HG03439 (cell line): ENCODE measurements around the gene DTNA.
"Not testable (repeated sequence)": the region's sequence is repeated elsewhere in the genome, so short reads cannot be mapped to it uniquely, and the experiment has no call there.

ENCODE experiments used
- ATAC-seq: cut with Tn5 transposase; IDR thresholded peaks from one replicate; pipeline ENCODE4 v1.9.1; 2021; ENCODE audit warnings: mild to moderate bottlenecking, moderate library complexity; ENCODE audit not compliant: unreplicated experiment

Gene DTNA

DNA sequence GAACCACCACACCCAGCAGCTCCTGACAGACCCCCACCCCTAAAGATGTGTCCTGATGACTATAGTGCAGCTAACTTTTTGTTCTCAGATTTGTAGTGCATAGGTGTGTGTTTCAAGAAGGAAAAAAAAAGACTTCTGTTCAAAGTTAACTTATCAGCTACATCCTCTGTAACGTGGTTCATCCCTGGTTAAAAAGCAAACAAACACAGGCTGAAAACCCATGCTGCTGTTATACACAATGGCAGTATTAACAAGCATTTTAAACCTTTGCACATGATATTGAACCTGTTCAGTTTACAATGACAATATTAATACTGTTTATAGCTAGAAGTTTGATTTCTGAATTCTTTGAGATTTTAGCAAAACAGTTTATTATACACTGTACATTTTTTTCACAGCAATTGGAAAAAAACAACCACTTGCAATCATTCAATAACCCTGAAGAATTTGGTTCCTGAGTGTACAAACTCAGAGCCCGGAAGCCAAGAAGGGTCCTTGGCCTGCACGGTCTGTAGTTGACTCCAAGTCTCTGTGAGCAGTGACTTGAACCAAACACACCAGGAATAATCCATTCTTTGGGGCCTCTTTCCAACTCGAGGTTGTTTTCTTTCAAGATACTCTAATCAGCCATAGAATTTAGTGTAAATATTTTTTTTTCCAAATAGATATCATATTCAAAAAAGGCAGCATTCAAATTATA lies 177.9 kb downstream of the DTNA start:
- no peak for ATAC-seq

DNA sequence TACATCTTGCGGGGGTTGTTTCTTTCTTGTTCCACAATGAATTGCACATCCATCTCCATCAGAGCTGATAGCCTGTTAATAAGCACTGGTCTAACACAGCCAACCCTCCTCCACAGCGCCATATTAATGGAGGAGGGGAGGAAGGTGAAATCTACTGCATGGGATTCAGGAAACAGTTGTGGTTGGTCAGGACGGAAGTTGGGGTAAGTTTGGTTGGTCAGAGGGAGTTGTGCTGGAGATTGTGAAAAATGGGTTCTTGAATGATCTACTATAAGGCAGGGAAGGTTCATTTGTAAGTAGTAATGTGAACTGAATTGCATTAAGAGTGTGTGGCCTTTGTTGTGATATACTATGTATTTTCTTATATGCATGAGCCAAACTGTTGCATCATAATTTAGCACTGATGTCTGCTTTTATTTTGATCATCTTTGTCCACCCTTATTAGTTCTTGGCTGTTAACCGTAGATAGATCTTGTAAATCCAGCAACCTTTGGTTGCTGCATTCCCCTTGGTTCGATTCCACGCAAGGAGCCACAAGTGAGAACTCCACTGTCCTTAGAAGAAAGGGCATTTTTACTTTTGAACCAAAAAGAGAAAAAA lies 180.5 kb downstream of the DTNA start:
- no peak for ATAC-seq

DNA sequence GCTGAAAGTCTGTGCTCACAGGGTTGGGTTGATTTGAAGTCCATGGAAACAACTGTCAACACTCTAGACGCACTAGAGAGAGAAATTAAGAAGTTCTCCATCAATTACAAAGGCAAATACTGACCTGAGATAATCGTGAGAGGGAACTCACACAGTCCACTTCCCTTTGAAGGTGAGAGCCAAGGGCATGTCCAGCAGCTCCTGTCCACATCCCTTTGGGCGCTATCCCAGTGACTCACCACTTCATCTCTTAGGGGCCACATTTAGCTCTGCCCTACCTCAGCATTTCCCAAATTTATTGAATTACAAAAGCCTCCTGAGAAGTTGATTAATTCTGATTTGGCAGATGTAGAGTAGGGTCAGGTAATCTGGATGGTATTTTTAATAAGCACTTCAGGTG lies 182.3 kb downstream of the DTNA start:
- ATAC-seq = no peak

DNA sequence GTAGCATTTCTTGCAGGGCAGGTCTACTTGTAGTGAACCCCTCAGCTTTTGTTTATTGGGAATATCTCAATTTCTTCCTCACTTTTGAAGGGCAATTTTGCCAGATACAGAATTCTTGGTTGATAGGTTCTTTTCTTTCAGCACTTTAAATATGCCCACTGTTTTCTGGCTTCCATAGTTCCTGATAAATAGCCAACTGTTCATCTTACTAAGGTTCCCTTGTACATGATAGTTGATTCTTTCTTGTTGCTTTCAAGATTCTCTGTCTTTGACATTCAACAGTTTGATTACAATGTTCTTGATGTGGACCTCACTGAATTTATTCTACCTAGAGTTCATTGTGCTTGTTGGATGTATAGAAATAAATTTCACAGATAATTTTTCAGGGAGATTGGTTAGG lies 183.1 kb downstream of the DTNA start:
- no peak for ATAC-seq

DNA sequence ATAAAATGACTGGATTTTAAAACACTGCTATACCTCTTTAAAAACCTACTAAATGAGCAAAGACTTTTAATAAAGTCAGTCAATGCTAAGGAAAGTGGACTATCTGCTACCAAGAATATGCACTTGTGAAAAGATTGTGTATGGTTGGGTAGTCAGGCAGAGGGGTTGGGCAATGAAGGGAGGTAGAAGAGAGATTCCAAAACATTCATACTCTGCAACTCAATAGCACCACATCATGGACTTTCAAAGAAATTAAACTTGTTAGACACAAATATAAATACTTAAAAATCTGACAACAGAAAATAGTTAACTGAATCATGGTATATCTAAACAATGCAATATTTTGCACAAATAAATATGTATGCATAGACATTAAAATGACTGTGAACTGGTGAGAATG lies 191.2 kb downstream of the DTNA start:
- ATAC-seq = no peak

DNA sequence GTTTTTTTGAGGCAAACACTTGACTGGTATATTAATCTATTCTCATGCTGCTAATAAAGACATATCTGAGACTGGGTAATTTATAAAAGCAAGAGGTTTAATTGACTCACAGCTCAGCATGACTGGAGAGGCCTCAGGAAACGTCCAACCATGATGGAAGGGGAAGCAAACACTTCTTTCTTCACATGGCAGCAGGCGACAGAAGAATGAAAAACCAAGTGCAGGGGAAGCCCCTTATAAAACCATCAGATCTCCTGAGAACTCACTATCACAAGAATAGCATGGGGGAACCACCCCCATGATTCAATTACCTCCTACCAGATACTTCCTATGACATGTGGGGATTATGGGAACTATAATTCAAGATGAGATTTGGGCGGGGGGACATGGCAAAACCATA lies 194.9 kb downstream of the DTNA start:
- no peak for ATAC-seq

DNA sequence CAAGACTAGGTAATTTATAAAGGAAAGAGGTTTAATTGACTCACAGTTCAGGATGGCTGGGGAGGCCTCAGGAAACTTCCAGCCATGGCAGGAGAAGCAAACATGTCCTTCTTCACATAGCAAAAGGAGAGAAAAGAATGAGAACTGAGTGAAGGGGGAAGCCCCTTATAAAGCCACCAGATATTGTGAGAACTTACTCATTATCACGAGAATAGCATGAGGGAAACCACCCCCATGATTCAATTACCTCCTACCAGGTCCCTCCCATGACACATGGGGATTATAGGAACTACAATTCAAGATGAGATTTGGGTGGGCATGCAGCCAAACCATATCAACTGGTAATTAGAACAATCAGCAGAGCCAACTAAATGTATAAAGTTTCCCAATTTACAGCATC lies 196.9 kb downstream of the DTNA start:
- ATAC-seq = not testable (repeated sequence)

DNA sequence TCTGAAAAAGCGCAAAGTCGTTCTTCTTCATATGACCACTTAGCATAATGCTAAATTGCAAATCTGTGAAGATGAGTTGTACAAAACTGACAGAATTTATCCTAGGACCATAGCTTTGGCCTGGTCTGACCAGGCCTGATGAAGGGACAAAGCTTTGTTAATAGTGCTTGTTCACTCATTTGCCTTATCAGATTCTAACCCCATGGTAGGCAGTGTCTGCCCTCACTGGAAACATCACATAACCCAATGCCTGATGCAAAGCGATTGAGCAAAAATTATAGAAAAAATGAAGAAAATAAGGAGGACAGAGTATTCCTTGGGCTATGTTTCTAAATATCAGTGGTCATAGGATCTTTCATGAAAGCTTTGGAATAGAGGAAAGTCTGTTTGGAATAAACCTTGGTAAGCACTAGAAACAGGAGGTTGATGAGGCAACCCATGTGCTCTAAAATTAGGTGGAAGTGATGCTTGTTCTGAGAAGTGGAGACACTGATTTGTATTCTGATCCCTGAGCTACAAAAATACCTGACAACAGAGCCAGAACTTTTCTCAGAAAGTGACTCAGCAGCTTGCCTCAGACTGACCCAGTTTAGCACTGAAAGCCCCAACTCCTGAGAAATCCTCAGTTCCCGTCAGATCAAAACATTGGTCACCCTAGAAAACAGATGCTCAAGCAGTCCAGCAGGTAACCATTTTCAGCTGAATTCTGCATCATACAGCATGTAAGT lies 199.7 kb downstream of the DTNA start:
- no peak for ATAC-seq

DNA sequence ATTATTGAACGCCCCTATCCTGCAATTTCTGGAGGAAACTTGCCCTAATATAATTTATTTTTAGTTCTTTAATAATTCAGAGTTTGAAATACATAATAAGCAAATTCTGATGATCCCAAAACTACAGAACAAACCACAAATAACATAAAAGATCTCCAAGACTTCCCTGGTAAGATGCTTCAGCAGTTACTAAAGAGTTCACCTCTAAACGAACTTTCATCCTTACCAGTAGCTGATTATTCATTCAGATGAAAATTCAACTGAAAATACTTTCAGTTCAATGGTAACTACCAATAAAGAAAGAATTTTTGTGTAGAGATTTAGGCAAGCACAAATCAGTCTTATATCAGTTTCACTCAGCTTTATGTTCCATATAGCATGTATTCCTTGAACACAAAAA lies 201.0 kb downstream of the DTNA start:
- ATAC-seq = no peak

DNA sequence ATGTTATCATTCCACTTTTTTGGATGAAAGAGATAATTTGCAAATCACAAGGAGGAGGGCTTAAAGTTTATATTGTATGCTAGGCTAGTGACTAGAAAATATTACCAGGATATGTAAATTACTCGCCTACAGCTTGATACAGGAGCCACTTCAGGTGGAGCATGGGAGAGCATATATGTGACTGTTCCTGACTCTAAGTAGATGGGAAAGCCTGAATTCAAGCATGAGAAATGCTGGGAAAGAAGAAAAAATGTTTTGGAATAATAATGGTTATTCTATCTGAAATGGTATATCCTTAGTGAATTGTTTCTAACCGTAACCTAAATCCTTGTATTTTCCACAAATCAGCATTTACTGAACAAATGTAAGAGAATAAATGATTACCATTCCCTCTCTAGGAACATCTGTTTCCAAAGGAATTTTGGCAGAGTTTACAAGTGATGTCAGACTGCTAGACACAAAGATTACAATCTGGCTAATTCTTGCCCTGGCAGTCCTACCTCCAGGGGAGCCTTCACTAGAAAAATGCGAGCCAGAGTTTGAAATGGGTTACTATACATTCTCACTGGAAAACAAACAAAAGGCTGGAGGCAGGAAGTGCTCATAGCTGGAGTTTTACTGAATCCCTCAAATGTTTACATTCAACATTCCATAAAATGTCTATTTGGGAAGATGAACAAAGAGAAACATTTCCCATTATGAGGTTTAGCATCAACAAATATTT lies 201.7 kb downstream of the DTNA start:
- ATAC-seq = no peak

DNA sequence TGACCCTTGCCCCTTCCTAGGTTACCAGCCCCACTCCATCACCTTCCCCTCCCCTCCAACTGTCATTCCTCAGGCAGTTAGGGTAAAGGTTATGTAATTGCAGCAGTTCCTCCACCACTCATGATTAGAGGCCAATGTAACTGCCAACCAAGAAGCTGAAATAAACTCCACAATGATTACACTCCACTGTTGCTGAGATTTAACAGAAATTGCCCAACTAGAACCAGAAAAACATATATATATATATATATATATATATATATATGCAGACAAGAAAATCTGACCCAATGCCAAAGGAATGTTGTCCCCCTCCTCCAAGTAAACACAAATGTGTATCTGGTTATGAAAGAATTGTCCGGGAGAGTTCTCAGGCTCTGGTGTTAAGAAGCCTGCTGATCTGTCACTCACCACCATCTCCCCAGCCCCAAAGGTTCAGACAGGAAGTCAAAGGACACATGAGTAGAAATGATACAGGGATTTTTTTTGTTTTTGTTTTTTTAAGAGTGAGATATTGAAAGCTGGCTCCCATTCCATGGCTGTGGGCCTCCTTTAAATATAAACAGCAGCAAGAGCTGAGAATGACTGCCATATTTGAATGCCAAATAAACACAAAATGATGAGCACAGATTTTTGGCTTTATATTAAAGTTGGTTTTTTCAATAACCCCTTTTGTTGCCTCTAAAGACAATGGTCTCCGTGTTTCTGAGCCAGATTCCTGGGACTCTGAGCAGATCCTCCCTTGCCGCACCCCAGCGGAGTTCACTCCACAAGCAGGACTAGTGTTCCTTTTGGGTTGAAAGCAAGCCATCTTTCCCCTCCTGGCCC lies 204.0 kb downstream of the DTNA start:
- no peak for ATAC-seq

DNA sequence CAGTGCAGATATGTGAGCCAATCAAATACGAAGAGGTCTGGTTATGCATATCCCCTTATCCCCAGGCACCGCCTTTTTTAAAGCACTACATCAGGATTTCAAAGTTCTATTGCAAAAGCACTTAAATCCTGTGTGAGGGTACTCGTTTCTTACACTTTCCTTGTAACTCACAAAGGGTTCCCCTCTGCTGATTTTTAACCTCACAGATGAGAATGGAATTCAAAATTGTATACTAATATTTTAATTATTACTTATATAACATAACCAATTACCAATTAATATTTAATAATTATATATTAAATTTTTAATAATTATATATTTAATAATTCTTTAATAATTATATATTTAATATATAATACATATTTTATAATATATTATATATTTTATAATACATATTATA lies 204.9 kb downstream of the DTNA start:
- ATAC-seq = no peak

DNA sequence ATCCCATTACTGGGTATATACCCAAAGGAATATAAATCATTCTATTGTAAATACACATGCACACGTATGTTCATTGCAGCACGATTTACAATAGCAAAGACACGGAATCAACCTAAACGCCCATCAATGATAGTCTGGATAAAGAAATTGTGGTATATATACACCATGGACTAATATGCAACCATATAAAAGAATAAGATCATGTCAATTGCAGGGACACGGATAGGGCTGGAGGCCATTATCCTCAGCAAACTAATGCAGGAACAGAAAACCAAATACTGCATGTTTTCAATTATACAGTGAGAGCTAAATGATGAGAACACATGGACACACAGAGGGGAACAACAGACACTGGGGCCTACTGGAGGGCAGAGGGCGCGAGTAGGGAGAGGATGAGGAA lies 206.4 kb downstream of the DTNA start:
- not testable (repeated sequence) for ATAC-seq

DNA sequence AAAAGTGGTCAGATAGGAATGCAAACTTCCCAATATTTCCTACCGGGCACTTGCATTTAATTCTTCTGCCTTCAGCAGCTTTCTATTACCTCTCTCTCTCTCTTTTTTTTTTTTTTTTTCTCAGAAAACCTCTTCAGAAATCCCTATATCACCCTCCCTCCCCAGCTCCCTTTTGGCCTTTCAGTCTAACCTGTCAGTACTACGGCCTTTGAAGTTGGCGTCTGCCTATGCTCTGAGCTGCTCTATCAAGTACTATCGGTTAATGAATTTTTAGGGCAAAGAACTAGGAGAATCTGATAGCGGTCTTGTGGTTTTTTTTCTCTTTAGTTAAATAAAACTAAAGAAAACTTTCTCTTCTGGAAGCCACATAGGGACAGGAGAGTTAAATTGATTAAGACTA lies 208.8 kb downstream of the DTNA start:
- no peak for ATAC-seq

DNA sequence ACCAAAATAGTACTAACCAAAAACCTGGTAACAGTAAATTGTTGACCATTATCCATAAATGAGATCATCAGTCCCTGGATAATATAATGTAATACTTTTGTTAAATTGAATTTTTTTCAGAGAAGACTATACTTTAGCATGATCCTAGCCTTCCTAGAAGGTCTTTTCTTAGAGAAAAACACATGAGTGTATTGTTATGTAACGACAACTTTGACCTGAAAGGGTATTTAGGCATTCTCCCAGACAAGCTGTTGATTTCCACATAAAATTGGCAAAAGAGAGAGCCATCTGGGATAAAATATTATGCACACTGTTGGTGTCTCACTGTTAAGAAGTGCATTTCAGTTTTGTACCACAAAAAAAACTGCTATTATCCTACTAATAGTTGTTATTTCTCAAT lies 211.1 kb downstream of the DTNA start:
- ATAC-seq = no peak

DNA sequence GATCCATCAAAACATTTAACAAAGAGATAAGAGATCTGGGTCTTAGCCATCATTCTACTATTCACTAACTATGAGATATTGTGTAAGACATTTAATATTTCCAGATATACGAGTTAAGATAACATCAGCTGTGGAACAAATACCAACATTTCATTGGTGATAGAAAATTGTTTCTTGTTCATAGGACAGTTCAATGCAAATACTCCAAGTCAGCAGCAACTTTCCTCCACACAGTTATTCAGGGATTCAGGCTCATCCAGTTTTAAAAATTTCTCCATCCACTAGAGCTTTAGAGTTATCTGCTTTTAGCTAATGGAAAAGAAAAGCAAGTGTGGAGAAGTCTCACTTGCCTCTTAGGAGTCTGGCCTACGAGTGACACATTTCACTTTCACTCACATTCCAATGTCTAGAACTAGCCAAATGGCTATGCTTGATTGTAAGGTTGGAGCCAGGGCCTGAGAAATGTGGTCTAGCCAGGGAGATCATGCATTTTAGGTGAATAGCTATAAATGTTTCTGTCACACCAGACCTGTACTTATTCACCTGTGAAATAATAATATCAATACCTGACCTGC lies 211.8 kb downstream of the DTNA start:
- no peak for ATAC-seq

DNA sequence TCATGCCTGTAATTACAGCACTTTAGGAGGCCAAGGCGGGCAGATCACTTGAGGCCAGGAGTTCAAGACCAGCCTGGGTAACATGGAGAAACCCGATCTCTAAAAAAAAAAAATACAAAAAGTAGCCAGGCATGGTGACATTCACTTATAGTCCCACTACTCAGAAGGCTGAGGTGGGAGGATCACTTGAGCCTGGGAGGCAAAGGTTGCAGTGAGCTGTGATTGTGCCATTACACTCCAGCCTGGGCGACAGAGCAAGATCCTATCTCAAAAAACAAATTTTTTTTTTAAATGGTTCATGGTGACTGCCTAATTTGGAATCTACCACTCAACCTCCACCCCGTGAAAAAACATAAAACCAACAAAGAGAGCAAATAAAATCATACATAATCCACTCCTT lies 212.5 kb downstream of the DTNA start:
- ATAC-seq = not testable (repeated sequence)

DNA sequence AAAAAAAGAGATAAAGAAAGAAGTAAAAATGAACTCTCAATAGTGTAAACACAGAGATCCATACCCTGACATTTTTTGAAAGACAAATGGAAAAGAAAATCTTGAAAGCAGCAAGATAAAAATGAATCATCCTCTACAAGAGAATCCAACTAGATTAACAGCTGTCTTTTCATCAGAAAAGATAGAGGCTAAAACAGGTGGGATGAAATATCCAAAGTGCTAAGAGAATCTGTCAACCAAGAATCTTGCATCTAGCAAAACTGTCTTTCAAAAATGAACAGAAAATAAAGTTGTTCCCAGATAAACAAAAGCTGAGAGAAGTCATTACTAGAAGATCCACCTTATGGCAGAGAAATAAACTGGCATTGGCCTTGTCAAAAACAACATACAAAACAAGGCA lies 213.8 kb downstream of the DTNA start:
- ATAC-seq = no peak

DNA sequence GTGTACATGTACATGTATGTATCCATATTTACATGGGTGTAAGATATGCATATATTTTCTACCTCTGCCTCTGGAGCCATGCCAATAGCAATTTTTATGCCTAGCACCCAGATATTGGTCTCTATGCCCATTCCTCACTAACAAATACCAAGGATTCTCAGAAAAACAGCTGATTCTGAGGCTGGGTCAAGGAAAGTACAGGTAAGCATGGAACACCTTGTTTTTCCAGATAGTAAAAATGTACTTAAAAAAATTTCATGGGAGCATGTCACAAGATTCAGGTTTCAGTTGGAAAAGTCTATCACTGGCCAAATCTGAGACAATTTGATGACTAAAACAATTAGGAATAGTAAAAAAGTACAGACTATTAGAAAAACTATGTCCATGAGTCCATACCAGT lies 216.6 kb downstream of the DTNA start:
- no peak for ATAC-seq

DNA sequence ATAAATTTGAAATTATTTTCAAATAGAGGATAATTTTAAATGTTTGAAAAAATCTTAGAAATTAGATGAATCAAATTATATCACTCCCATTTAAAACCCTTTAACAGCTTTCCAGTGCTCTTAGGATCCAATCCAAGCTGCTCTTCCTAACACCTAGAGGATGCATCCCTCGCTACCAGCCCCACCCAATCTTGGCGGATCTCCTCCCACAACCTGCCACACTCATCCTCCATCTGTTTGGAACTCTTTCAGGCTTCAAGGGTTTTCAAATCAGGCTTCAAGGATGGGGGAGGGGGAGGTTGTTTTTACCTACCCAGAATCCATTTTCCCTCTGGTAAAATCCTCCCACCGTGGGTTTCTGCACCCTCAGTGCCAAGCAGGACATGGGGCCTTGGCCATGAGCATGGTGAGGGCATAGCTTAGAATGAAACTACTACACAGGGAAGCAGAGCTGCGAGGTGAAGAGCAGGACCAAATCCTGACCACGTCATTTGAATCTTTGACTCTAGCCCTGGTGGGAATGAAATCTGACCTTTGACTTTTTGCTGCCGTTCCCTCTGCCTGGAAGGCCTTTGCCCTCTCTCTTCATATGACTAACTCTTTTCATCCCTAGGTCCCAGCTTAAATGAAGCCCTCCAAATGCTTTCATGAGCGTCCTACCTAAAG lies 218.1 kb downstream of the DTNA start:
- ATAC-seq = no peak
